Measurements from ENCODE around the gene TECPR1.

- TF ChIP-seq CTCF (IDR thresholded peaks at IDR 0.05; ENCODE audit: low read length) (no peak), EZH2phosphoT487 (IDR thresholded peaks at IDR 0.05; ENCODE audit: low read length) (no peak), EZH2 (optimal IDR thresholded peaks at IDR 0.05; ENCODE audit: low read depth, low read length) (no peak)
Observed at GRCh38 chr7:98177553-98177952, 74.5 kb downstream of the TECPR1 start.
